CD4-positive, CD25-positive, alpha-beta regulatory T cell (primary cell): ENCODE data around the gene ELOVL2. TPM values are rescaled to one million over a fixed set of nuclear protein-coding genes. Genes with fewer than 3 reads are reported as not detected.
"Not testable (repeated sequence)": the region's sequence is repeated elsewhere in the genome, so short reads cannot be mapped to it uniquely, and the experiment has no call there.

ENCODE experiments used
- ATAC-seq, 2 donors: fragments of 150-1000 bp; cut with Tn5 transposase; one replicate each; pipeline ENCODE4 v1.10.0; 2021; ENCODE audit warnings: low read depth in 2 of 2, moderate number of reproducible peaks in 2 of 2, moderate library complexity in 1 of 2
- DNase-seq, 3 donors: peaks; one replicate each; pipeline versions ENCODE4 v3.0.0 to v3.0.0-alpha.2; 2012 to 2022; ENCODE audit warnings: mixed read lengths in 1 of 3
- H3K27ac ChIP-seq: one replicate; pipeline ENCODE4 v1.7.0; 2013; ENCODE audit warnings: mild to moderate bottlenecking, low read length; ENCODE audit not compliant: insufficient read depth, poor library complexity, severe bottlenecking
- H3K27me3 ChIP-seq: one replicate; pipeline ENCODE4 v1.7.0; 2013; ENCODE audit warnings: low read length; ENCODE audit not compliant: control insufficient read depth, insufficient read depth
- H3K36me3 ChIP-seq: one replicate; pipeline ENCODE4 v1.7.0; 2013; ENCODE audit warnings: mild to moderate bottlenecking, low read length, moderate library complexity; ENCODE audit not compliant: control insufficient read depth, insufficient read depth
- H3K4me1 ChIP-seq: 2 replicates; pipeline ENCODE4 v1.7.0; 2013; ENCODE audit warnings: mild to moderate bottlenecking, low read length; ENCODE audit not compliant: insufficient read depth, control insufficient read depth, poor library complexity, severe bottlenecking
- H3K4me3 ChIP-seq: one replicate; pipeline ENCODE4 v1.7.0; 2013; ENCODE audit warnings: low read depth, mild to moderate bottlenecking, low read length, moderate library complexity
- H3K9me3 ChIP-seq, 2 experiments: 1 replicate in 1 of 2; 2 replicates in 1 of 2; pipeline ENCODE4 v1.7.0; 2013; ENCODE audit warnings: low read length in 2 of 2, mild to moderate bottlenecking in 1 of 2, moderate library complexity in 1 of 2; ENCODE audit not compliant: control insufficient read depth in 2 of 2
- H3K27ac Mint-ChIP-seq, 3 donors: one replicate each; pipeline ENCODE4 v1.8.0; 2020 to 2022; ENCODE audit warnings: mild to moderate bottlenecking in 3 of 3, mixed read lengths in 3 of 3, moderate library complexity in 2 of 3
- H3K27me3 Mint-ChIP-seq: one replicate; pipeline ENCODE4 v1.8.0; 2022; ENCODE audit warnings: mild to moderate bottlenecking, mixed read lengths
- H3K36me3 Mint-ChIP-seq: one replicate; pipeline ENCODE4 v1.8.0; 2020; ENCODE audit warnings: mixed read lengths
- H3K4me1 Mint-ChIP-seq, 4 donors: one replicate each; pipeline ENCODE4 v1.8.0; 2020 to 2022; ENCODE audit warnings: mixed read lengths in 4 of 4, mild to moderate bottlenecking in 1 of 4
- H3K4me3 Mint-ChIP-seq, 4 donors: one replicate each; pipeline ENCODE4 v1.8.0; 2020 to 2022; ENCODE audit warnings: mild to moderate bottlenecking in 4 of 4, mixed read lengths in 4 of 4, moderate library complexity in 3 of 4
- H3K9me3 Mint-ChIP-seq, 7 donors: one replicate each; pipeline ENCODE4 v1.8.0; 2020 to 2022; ENCODE audit warnings: mixed read lengths in 7 of 7, mild to moderate bottlenecking in 3 of 7, moderate library complexity in 2 of 7
- polyA plus RNA-seq, 4 donors: library from polyadenylated mRNA; unstranded; fragments of 300-500 nt; fragmentation: Illumina TruSeq; gene quantifications; one replicate each; pipeline ENCODE4 v1.2.3, GENCODE V29; 2021
- total RNA-seq: library from RNA; stranded (reverse); gene quantifications from one replicate; pipeline ENCODE4 v1.2.3, GENCODE V29; 2022

The ELOVL2 gene
- total and polyA plus RNA-seq, 5 donors from 2014 or later: not detected

DNA sequence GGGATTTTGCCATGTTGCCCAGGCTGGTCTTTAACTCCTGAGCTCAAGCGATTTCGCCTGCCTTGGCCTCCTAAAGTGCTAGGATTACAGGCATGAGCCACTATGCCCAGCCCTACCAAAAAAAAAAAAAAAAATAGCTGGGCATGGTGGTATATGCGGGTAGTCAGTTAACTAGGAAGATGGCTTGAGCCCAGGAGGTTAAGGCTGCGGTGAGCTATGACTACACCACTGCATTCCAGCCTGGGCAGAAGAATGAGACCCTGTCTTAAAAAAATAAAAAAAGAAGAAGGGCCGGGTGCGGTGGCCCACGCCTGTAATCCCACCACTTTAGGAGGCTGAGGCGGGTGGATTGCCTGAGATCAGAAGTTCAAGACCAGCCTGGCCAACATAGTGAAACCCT is 50.2 kb downstream of the ELOVL2 start:
- H3K27me3 Mint-ChIP-seq: peaks cover 13% of the 10 kb centered on the region
- H3K27ac Mint-ChIP-seq: no peak overlapping the region
- H3K27ac ChIP-seq: no peak overlapping the region
- ATAC-seq (no peak), DNase-seq (no peak)
- H3K9me3 ChIP-seq: no peaks in the 10 kb centered on the region
- no peaks in the 10 kb centered on the region for H3K4me1 Mint-ChIP-seq
- H3K36me3 Mint-ChIP-seq: no peaks in the 10 kb centered on the region
- peaks cover 1% of the 10 kb centered on the region for H3K27me3 ChIP-seq
- peak overlapping the region in 1 of 4 donors; percentile 32 for H3K4me3 Mint-ChIP-seq
- no peak overlapping the region for H3K4me3 ChIP-seq
- H3K4me1 ChIP-seq: no peaks in the 10 kb centered on the region
- no peaks in the 10 kb centered on the region for H3K36me3 ChIP-seq
- peaks cover 0 to 1% (median 0%) of the 10 kb centered on the region in 7 donors for H3K9me3 Mint-ChIP-seq

DNA sequence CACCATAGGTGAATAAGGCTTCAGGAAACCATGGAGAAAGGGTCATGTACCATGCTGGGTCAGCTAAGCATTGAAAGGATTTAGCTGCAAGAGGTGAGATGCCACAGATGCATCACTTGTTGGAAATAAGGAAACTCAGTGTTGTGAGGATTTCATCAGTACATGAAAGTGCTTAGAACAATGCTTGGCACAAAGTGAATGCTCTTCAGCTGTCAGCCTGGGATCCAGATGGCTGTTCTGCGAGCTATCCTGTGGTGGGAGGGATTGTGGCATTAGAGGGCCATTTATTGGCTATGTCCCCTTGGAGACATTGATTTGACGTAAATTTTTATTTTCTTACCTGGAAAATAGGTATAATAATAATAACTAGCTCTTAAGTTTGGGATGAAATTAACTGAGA is 53.0 kb downstream of the ELOVL2 start:
- H3K27me3 Mint-ChIP-seq: peaks cover 13% of the 10 kb centered on the region
- peaks cover 0 to 5% (median 0%) of the 10 kb centered on the region in 7 donors for H3K9me3 Mint-ChIP-seq
- Histone ChIP-seq H3K27me3 (peaks cover 1% of the 10 kb centered on the region), H3K4me1 (no peaks in the 10 kb centered on the region), H3K4me3 (no peak overlapping the region), H3K27ac (no peak overlapping the region), H3K9me3 (no peaks in the 10 kb centered on the region), H3K36me3 (no peaks in the 10 kb centered on the region)
- DNase-seq (no peak), ATAC-seq (no peak)
- H3K27ac Mint-ChIP-seq: no peak overlapping the region
- no peaks in the 10 kb centered on the region for H3K36me3 Mint-ChIP-seq
- no peaks in the 10 kb centered on the region for H3K4me1 Mint-ChIP-seq
- H3K4me3 Mint-ChIP-seq: peak overlapping the region in 1 of 4 donors; percentile 68

DNA sequence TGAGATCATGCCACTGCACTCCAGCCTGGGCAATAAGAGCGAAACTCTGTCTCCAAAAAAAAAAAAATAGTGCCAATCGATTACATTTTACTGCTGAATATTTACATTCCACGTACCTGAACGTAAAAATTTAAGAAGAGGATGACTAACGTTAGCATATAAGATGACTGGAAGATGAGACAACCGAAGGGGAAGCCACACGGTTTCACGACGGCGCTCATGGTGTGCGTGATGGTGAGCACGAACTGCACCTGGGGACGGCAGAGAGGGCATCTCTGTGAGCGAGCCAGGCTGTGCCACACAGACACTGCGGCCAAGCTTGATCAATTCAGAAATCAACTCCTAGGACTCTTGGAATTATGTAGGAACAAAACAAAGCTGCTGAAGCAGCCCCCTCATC is 54.5 kb downstream of the ELOVL2 start:
- Mint-ChIP-seq H3K4me1 (no peaks in the 10 kb centered on the region), H3K27me3 (peaks cover 13% of the 10 kb centered on the region), H3K9me3 (peaks cover 0 to 6% (median 0%) of the 10 kb centered on the region in 7 donors), H3K27ac (no peak overlapping the region), H3K36me3 (no peaks in the 10 kb centered on the region), H3K4me3 (no peak overlapping the region)
- H3K27me3 ChIP-seq: peaks cover 1% of the 10 kb centered on the region
- H3K36me3 ChIP-seq: no peaks in the 10 kb centered on the region
- ATAC-seq: no peak
- no peak for DNase-seq
- H3K27ac ChIP-seq: no peak overlapping the region
- H3K4me3 ChIP-seq: no peak overlapping the region
- H3K4me1 ChIP-seq: no peaks in the 10 kb centered on the region
- no peaks in the 10 kb centered on the region for H3K9me3 ChIP-seq

DNA sequence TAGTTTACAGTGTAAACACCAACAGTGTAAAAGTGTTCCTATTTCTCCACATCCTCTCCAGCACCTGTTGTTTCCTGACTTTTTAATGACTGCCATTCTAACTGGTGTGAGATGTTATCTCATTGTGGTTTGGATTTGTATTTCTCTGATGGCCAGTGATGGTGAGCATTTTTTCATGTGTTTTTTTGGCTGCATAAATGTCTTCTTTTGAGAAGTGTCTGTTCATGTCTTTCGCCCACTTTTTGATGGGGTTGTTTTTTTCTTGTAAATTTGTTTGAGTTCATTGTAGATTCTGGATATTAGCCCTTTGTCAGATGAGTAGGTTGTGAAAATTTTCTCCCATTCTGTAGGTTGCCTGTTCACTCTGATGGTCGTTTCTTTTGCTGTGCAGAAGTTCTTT is 59.1 kb downstream of the ELOVL2 start:
- H3K36me3 ChIP-seq, H3K9me3 Mint-ChIP-seq, DNase-seq, H3K27me3 Mint-ChIP-seq, H3K27ac Mint-ChIP-seq, H3K27ac ChIP-seq, ATAC-seq, H3K4me3 ChIP-seq, H3K4me3 Mint-ChIP-seq, H3K9me3 ChIP-seq, H3K27me3 ChIP-seq, H3K4me1 Mint-ChIP-seq, H3K36me3 Mint-ChIP-seq, H3K4me1 ChIP-seq: not testable (repeated sequence)

DNA sequence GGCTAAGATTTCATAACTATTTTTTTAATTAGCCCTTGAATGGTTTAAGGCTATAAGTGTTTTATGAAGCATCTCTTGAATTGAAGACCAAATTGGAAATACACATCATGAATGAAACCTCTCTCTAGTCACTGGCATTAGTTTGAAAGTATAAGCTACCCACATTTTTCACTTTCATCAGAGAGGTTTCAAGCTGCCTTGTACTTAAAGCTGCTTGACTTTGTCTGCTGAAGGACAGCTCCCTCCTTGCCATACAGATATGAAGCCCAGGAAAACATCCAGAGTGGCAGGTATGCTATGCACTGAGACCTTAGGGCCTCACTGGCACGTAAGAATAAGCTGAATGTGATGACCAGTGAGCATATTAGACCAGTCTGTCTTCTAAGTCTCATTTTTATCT is 62.7 kb downstream of the ELOVL2 start:
- no peaks in the 10 kb centered on the region for H3K36me3 ChIP-seq
- no peak overlapping the region for H3K27ac ChIP-seq
- no peak overlapping the region for H3K4me3 Mint-ChIP-seq
- no peak overlapping the region for H3K4me3 ChIP-seq
- H3K27me3 Mint-ChIP-seq: peaks cover 9% of the 10 kb centered on the region
- H3K4me1 ChIP-seq: no peaks in the 10 kb centered on the region
- no peak for ATAC-seq
- H3K36me3 Mint-ChIP-seq: no peaks in the 10 kb centered on the region
- DNase-seq: no peak
- H3K27me3 ChIP-seq: peaks cover 2% of the 10 kb centered on the region
- H3K4me1 Mint-ChIP-seq: no peaks in the 10 kb centered on the region
- peaks cover 0 to 5% (median 0%) of the 10 kb centered on the region in 7 donors for H3K9me3 Mint-ChIP-seq
- no peaks in the 10 kb centered on the region for H3K9me3 ChIP-seq
- no peak overlapping the region for H3K27ac Mint-ChIP-seq

DNA sequence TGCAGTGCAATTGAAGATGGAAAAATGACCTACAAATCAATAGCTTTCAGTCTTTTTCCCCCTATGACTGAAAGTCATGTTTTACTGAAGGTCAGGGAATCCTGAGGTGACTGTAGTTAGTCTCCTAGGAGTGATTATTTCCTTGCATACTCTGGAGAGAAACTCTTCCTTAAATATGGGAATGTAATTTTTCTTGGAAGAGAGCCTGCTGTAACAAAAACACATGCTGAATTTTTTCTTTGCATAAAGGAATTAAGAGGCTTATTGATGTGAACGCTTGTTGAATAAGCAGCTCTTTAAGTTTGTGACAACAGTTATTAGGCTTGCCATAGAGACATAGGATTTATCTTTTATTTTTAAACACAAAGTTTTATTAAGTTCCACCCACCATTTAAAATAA is 64.5 kb downstream of the ELOVL2 start:
- Histone ChIP-seq H3K4me3 (no peak overlapping the region), H3K36me3 (no peaks in the 10 kb centered on the region), H3K27me3 (peaks cover 2% of the 10 kb centered on the region), H3K4me1 (no peaks in the 10 kb centered on the region), H3K27ac (no peak overlapping the region), H3K9me3 (no peaks in the 10 kb centered on the region)
- Mint-ChIP-seq H3K9me3 (peaks cover 0 to 5% (median 0%) of the 10 kb centered on the region in 7 donors), H3K4me1 (no peaks in the 10 kb centered on the region), H3K36me3 (no peaks in the 10 kb centered on the region), H3K27ac (no peak overlapping the region), H3K4me3 (no peak overlapping the region), H3K27me3 (peaks cover 9% of the 10 kb centered on the region)
- ATAC-seq (no peak), DNase-seq (no peak)

DNA sequence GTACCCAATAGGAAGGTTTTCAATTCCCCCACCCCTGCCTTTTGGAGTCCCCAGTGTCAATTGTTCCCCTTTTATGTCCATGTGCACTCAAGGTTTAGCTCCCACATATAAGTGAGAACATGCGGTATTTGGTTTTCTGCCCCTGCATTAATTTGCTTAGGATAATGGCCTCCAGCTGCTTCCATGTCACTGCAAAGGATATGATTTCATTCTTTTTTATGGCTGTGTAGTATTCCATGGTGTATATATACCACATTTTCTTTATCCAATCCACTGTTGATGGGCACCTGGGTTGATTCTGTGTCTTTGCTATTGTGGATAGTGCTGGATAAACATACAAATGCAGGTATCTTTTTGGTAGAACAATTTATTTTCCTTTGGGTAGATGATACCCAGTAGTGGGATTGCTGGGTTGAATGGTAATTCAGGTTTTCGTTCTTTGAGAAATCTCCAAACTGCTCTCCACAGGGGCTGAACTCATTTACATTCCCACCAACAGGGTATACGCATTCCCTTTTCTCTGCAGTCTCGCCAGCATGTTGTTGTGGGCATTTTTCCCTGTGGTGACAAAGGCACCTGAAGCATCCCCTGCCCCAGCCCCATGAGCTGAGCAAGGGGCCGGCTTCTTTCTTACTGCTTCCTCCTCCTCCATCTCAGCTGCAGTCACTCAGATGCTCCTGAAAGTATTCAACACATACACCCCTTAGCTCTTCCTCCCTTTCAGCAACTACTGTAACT is 66.7 kb downstream of the ELOVL2 start:
- Mint-ChIP-seq H3K27ac (no peak overlapping the region), H3K4me1 (no peaks in the 10 kb centered on the region), H3K9me3 (peaks cover 0 to 3% (median 0%) of the 10 kb centered on the region in 7 donors), H3K4me3 (no peak overlapping the region), H3K36me3 (no peaks in the 10 kb centered on the region), H3K27me3 (peaks cover 6% of the 10 kb centered on the region)
- ATAC-seq: no peak
- H3K9me3 ChIP-seq: no peaks in the 10 kb centered on the region
- peaks cover 2% of the 10 kb centered on the region for H3K27me3 ChIP-seq
- no peaks in the 10 kb centered on the region for H3K36me3 ChIP-seq
- DNase-seq: no peak
- no peak overlapping the region for H3K4me3 ChIP-seq
- no peaks in the 10 kb centered on the region for H3K4me1 ChIP-seq
- H3K27ac ChIP-seq: no peak overlapping the region

DNA sequence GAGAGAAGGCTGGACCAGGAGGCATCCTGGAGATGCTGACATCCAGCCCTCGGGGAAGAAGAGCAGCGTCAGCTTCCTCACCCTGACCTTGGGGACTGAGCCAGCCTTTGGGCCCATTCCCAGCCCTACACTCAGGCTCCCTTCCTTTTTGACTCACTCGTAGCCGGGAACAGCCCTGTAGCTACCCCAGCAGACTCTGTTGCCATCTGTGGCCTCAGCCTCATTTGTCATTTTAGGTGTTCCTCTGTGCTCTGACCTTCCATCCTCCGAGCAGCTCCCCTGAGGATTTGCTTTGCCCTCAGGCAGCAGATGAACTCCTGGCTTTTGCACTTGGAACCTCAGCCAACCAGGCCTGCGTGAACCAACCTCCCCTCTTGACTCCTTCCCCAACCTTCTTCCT is 67.5 kb downstream of the ELOVL2 start:
- Histone ChIP-seq H3K36me3 (no peaks in the 10 kb centered on the region), H3K27ac (no peak overlapping the region), H3K9me3 (no peaks in the 10 kb centered on the region), H3K27me3 (peaks cover 2% of the 10 kb centered on the region), H3K4me3 (no peak overlapping the region), H3K4me1 (no peaks in the 10 kb centered on the region)
- peaks cover 0 to 3% (median 0%) of the 10 kb centered on the region in 7 donors for H3K9me3 Mint-ChIP-seq
- H3K36me3 Mint-ChIP-seq: no peaks in the 10 kb centered on the region
- DNase-seq (no peak), ATAC-seq (no peak)
- H3K27me3 Mint-ChIP-seq: peaks cover 6% of the 10 kb centered on the region
- H3K4me3 Mint-ChIP-seq: no peak overlapping the region
- no peaks in the 10 kb centered on the region for H3K4me1 Mint-ChIP-seq
- no peak overlapping the region for H3K27ac Mint-ChIP-seq
